ENCODE results near the gene SLC22A4. TPM values are rescaled to one million over a fixed set of nuclear protein-coding genes. Genes with fewer than 3 reads are reported as not detected.

SLC22A4 gene
- total RNA-seq, 1 donor from 2014 or later: not detected

DNA sequence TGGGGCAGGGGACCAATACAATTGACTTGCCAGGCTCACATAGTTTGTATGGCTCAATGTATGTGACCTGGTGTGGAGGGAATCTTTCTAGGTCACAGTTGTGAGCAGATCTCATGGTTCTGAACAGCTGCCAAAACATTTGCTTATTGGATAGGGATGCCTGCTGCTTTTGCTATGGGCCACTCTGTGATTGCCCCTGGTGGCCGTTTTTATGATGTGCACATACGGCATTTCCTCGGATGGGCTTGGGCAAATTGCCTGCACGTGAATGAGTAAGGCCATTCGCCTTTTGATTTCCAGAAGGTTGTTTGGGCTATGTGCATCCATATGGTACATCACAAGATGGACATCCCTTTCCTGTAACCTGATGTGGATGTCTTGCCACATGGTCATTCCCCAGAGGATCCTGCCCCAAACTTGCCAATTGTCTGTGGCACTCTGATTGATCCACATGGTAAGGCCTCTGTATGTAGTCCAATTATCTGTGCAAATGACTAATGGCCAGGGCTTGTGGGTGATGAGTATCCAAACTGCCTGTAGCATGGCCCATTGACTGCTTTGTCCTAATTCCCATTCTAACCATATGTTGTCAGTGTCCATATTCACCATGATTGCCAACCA lies 10.7 kb upstream of the SLC22A4 start:
- Mint-ChIP-seq H3K36me3 (ENCODE audit: low read depth) (no peaks in the 10 kb centered on the region), H3K9me3 (no peaks in the 10 kb centered on the region), H3K27ac (no peak overlapping the region), H3K4me1 (peaks cover 3% of the 10 kb centered on the region), H3K4me3 (no peak overlapping the region), H3K27me3 (peaks cover 10% of the 10 kb centered on the region)
- ChIA-PET POLR2A (no interaction called here), CTCF (no interaction called here)
- intact Hi-C loops (cut with micrococcal nuclease): no loop called here
- TF ChIP-seq, protein P1, sequence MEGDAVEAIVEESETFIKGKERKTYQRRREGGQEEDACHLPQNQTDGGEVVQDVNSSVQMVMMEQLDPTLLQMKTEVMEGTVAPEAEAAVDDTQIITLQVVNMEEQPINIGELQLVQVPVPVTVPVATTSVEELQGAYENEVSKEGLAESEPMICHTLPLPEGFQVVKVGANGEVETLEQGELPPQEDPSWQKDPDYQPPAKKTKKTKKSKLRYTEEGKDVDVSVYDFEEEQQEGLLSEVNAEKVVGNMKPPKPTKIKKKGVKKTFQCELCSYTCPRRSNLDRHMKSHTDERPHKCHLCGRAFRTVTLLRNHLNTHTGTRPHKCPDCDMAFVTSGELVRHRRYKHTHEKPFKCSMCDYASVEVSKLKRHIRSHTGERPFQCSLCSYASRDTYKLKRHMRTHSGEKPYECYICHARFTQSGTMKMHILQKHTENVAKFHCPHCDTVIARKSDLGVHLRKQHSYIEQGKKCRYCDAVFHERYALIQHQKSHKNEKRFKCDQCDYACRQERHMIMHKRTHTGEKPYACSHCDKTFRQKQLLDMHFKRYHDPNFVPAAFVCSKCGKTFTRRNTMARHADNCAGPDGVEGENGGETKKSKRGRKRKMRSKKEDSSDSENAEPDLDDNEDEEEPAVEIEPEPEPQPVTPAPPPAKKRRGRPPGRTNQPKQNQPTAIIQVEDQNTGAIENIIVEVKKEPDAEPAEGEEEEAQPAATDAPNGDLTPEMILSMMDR (IDR thresholded peaks at IDR 0.05): no peak
- DNase-seq (no peak), ATAC-seq (ENCODE audit: low read depth) (no peak)

DNA sequence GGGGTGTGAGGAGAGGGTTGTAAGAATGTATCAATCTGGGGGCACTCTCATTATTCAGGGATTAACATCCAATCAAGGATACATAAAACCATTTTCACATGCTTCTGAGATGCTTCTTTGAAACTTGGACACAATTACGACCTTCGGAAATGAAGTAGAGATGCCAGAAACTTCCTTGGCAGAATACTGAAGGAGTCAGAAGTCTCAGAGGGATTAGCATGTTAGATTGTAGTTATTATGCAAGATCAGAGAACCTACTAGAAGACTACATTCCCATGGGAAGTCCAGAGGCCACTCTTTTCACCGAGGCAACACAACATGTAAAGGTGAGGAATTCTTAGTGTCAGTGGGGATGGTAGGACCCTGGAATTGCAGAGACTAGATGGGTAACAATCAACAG lies 5.1 kb upstream of the SLC22A4 start:
- H3K36me3 Mint-ChIP-seq (ENCODE audit: low read depth): no peaks in the 10 kb centered on the region
- H3K4me1 Mint-ChIP-seq: peaks cover 1% of the 10 kb centered on the region
- ATAC-seq (ENCODE audit: low read depth) (no peak), DNase-seq (no peak)
- H3K27me3 Mint-ChIP-seq: peaks cover 22% of the 10 kb centered on the region
- ChIA-PET CTCF (no interaction called here), POLR2A (no interaction called here)
- no peaks in the 10 kb centered on the region for H3K9me3 Mint-ChIP-seq
- TF ChIP-seq, protein P1 (IDR thresholded peaks at IDR 0.05): no peak
- no peak overlapping the region for H3K27ac Mint-ChIP-seq
- intact Hi-C loops (cut with micrococcal nuclease): no loop called here
- no peak overlapping the region for H3K4me3 Mint-ChIP-seq

DNA sequence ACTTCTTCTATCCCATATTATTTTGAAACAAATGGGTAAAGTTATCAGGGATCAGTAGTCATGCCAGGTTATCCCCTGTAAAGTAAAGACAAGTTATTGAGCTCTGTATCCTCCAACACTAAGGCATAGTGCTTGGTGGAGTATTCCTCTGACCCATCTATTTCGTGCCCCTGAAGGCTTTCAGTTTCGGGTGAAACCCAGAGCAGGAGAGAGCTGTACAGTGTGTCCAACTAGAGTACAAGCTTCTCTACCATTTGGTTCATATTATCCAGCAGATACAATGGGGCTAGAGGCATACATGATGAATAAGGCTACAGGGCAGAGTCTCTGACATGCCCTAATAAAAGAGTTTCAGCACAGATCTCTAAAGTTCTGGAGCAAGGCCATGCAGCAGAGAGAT lies 3.2 kb upstream of the SLC22A4 start:
- Mint-ChIP-seq H3K4me1 (peaks cover 15% of the 10 kb centered on the region), H3K27ac (no peak overlapping the region), H3K36me3 (ENCODE audit: low read depth) (no peaks in the 10 kb centered on the region), H3K4me3 (no peak overlapping the region), H3K9me3 (no peaks in the 10 kb centered on the region), H3K27me3 (peaks cover 35% of the 10 kb centered on the region)
- POLR2A ChIA-PET: no interaction called here
- TF ChIP-seq, protein P1 (IDR thresholded peaks at IDR 0.05): no peak
- ATAC-seq (ENCODE audit: low read depth) (no peak), DNase-seq (no peak)
- intact Hi-C loops (cut with micrococcal nuclease): loop anchor here (5.0 kb wide), 4 partner anchors 54 to 654 kb away; partner anchors contain the start of gene RAPGEF6
- CTCF ChIA-PET: no interaction called here

DNA sequence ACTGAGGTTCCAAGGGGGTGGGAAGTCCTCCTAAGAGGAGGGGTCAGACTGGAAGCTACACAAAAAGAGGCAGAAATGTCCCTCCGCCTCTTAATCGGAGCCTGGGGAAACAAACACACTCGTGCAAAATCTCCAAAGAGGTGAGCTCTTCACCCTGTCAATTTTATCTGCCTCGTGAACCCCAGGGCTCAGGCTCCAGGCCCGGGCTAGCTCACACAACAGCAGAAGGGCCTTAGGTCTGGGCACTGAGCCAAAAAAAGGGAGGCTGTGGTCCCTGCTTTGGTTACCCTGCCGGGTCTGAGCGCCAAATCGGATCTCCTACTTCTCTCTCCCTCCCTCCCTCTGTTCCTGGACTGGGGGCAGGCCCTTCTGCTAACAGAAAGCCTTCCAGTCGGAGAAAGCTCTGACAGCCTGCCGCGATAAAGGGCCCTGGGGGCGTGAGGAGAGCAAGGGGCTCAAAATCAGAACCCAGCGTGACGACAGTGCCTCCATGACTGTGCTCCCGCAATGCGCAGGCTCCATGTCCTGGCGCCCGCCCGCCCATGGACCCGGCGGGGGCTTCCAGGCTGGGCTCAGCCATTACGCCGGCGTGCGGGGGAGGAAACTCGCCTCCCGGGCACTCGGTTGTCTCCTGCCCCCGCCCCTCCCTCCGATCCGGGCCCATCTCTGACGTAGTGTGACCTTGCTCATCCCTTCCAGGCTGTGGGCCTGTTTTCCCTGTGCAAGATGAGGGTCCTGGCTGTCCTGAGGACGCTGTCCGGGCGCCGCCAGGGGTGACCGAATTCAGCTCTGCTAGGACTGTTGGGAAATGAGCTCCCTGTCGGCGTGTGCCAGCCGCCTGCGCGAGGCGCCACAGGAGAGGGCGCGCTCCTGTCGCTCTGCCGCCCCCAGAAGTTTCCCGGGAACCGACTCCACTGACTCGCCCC lies 865 bp upstream of the SLC22A4 start:
- Mint-ChIP-seq H3K27me3 (peaks cover 34% of the 10 kb centered on the region), H3K4me3 (peak overlapping the region; percentile 87), H3K9me3 (no peaks in the 10 kb centered on the region), H3K4me1 (peaks cover 15% of the 10 kb centered on the region), H3K27ac (peak overlapping the region; percentile 76), H3K36me3 (ENCODE audit: low read depth) (no peaks in the 10 kb centered on the region)
- TF ChIP-seq, protein P1 (IDR thresholded peaks at IDR 0.05): no peak
- CTCF ChIA-PET: interaction anchor here (1.3 to 2.0 kb wide), 4 partner anchors 21 to 527 kb away, joined by 3 to 8 read pairs (median 6); partner anchors contain the start of gene SLC22A5
- POLR2A ChIA-PET: interaction anchor here (1.0 to 2.3 kb wide), 7 partner anchors 24 to 203 kb away, joined by 3 to 18 read pairs (median 9); partner anchors contain the start of genes IRF1 and SLC22A5
- ATAC-seq (ENCODE audit: low read depth) (peak; percentile 43), DNase-seq (peak; percentile 56)
- intact Hi-C loops (cut with micrococcal nuclease): loop anchor here (5.0 kb wide), 4 partner anchors 56 to 656 kb away; partner anchors contain the start of gene RAPGEF6
